CD4-positive, alpha-beta T cell treated with Interleukin-1 beta for 1 hour (primary cell): Measurements from ENCODE around the gene LMBRD2.
"Not testable (repeated sequence)": the region's sequence is repeated elsewhere in the genome, so short reads cannot be mapped to it uniquely, and the experiment has no call there.

Source experiments
- DNase-seq, 2 donors: peaks; one replicate each; pipeline ENCODE4 v3.0.0-alpha.2; 2020 to 2022

The LMBRD2 gene

GRCh38 chr5:36151434-36152323 lies at the start of gene LMBRD2, which contains the start of gene SKP2:
Gene LMBRD2 (minus strand): TSS chr5:36151887. CDS start chr5:36143349, 8,538 bp downstream.
Gene SKP2 (plus strand): TSS chr5:36152111. CDS start chr5:36152263, 152 bp downstream.
- peak; percentile 96 to 97 for DNase-seq

DNA sequence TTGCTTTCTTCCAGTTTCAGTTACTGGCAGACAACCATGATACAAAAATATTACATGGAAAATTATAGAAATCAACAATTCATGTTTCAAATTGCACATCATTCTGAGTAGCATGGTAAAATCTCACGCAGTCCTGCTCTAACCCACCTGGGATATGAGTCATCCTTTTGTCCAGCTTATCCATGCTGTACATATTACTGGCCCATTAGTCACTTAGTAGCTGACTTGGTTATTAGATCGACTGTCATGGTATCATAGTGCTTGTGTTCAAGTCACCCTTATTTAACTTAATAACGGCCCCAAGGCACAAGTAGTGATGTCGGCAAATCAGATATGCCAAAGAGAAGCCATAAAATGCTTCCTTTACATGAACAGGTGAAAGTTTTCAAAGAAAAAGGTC lies 48.8 kb upstream of the LMBRD2 start:
- DNase-seq, result no peak

DNA sequence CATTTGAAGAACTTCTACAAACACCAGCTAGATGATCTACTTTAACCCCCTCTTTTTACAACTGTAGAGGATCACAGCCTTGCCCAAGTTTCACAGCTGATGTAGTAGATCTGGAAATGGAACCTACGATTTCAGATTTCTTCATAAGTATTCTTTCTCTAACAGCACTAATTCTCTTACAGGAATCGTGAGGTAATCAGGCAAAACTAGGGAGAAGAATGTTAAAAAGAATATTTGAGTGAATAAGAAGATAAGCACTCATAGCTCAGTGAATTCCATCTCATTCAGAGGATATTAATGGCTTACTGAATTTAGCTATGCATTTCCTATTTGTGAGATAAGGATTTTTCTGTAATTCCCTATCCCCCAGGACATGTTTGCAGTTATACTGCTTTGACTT lies 47.9 kb upstream of the LMBRD2 start:
- no peak for DNase-seq

- DNase-seq, result not testable (repeated sequence)
Measured at GRCh38 chr5:36198783-36199182, 47.1 kb upstream of the LMBRD2 start.

- no peak for DNase-seq
Measured at GRCh38 chr5:36198281-36198680, 46.6 kb upstream of the LMBRD2 start.

- no peak for DNase-seq
Measured at GRCh38 chr5:36193746-36194145, 42.1 kb upstream of the LMBRD2 start.

GRCh38 chr5:36184408-36184807 lies 32.7 kb upstream of the LMBRD2 start:
- not testable (repeated sequence) for DNase-seq

DNA sequence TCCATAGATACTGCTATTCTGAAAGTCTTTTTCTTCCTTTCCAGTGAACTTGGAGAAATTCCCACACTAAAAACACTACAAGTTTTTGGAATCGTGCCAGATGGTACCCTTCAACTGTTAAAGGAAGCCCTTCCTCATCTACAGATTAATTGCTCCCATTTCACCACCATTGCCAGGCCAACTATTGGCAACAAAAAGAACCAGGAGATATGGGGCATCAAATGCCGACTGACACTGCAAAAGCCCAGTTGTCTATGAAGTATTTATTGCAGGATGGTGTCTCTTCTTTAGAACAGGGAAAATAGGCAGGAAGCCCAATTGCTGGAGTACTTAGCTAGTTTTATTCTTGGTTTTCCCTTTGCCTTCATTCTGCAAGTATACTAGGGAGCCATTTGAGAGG lies 30.1 kb upstream of the LMBRD2 start:
- DNase-seq, result no peak

GRCh38 chr5:36180556-36181350 lies 29.1 kb upstream of the LMBRD2 start:
- DNase-seq, result no peak

- no peak for DNase-seq
Measured at GRCh38 chr5:36179950-36180349, 28.3 kb upstream of the LMBRD2 start.

DNA sequence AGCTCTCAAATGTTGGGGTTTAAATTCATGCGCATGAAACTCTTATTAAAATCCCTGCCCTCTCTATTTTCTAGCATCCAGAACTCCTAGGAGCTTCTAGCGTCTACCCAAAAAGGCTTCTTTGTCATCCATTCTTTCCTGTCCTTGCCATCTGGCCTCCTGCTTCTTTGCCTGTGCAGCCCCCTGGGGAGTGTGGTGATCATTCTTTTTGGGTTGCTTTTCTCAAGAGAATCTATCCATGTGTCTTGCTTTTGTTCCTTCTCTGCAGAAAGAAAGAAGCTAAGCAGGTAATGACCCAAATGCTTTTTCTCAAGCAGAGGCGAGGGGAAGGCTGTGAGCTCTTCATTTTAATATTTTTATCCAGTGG lies 26.8 kb upstream of the LMBRD2 start:
- DNase-seq, result no peak

DNA sequence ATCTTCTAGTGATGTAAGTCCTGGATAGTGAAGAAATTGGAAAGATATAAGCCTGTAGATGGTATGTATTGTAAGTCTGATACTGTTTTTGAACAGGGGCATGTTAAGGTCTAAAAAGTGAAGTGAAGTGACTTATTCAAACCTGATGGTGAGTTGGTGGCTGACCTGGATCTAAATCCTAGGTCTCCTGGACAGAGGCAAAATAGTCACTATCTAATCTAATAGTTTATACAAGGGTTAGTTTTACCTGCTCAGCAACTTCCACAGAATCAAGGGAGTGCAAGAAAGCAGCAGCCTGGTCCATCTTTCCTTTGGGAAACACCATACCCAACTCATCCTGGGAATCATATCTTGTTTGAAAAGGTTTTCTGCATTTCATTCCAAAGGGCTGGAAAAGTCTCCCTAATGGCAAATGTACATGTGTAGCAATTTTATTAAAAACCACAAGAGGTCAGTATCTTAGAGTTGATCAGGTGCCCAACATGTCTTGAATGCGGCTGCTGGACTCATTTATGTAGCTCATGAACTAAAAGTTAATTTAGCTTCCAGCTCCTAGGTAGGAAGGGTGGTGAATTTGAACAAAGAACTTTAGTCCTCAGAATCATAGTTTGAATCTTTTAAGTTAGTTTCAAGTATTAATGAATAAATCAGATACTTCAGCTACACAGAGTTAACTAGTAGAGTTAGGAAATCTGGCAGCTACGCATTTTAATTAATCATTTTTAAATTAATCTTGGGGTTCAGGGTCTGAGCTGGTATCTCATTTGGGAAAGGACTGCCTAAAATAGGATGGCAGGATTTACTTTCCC lies 26.2 kb upstream of the LMBRD2 start:
- no peak for DNase-seq

- DNase-seq, result no peak
Measured at GRCh38 chr5:36177154-36177553, 25.5 kb upstream of the LMBRD2 start.

DNA sequence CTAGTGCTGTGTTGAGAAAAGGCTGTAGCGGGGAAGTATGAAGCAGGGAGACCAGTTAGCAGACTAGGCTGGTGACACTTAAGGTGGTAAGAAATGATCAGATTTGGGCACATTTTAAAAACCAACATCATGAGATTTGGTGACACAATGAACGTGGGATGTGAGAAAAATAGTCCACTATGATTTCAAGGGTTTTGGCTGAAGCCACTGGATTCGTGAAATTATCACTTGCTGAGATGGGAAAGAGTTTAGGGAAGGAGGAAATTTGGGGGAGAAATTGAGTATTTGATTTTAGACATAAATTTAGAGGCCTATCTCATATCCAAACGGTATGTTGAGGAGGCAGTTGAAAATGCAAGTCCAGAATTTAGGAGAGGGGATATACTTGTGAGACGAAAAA lies 23.4 kb upstream of the LMBRD2 start:
- no peak for DNase-seq

- DNase-seq, result no peak
Measured at GRCh38 chr5:36174119-36174518, 22.4 kb upstream of the LMBRD2 start.

- DNase-seq, result no peak
Measured at GRCh38 chr5:36173426-36173825, 21.7 kb upstream of the LMBRD2 start.

- DNase-seq, result no peak
Measured at GRCh38 chr5:36172599-36172998, 20.9 kb upstream of the LMBRD2 start.

DNA sequence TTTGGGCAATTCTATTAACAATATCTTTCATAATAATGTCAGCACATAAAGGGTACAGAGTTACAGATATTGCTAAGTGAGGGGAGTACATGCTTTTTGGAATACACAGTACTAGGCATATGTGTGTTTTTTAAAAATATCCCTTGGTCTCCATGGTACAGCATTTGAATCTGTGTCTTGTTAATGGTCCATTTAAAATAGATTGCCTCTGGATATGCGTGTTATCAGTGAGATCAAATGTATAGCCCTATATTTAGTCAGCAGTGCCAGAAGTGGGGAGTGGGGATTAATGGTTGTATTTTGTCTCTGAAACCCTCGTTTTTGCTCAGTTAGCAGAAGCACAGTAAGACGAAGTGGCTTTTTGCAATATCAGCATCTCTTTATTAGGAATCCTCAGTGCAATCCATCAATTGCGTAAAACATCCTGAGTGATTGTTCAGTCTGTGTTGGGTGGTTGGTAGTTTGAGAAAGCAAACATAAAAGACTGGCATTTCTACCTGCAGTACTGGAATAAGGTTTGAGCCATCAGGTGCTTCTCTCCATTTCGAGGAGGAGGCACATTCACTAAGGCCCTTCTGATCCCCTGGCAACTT lies 19.2 kb upstream of the LMBRD2 start:
- no peak for DNase-seq

GRCh38 chr5:36168737-36169136 lies 17.1 kb upstream of the LMBRD2 start:
- peak in 1 of 2 donors; percentile 12 for DNase-seq

- no peak for DNase-seq
Measured at GRCh38 chr5:36164461-36164860, 12.8 kb upstream of the LMBRD2 start.

- no peak for DNase-seq
Measured at GRCh38 chr5:36162810-36163486, 11.3 kb upstream of the LMBRD2 start.

DNA sequence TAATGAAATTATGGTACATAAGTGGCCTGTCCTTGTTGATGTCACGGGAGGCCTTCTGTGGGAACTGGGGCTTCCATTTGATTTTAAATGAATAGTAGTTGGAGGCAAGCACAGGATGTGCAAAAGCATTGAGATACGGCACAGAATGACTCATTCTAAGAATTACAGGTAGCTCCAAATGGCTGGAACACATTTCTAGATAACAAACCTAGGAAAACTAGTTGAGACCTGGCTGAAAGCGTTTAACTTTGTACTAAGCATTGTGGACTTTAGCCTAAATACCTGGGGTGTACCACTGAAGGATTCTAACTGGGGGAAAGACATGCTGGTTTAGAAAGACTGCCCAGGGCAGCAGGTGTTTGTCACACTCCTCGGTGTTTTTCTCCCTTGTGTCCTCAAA lies 9.7 kb upstream of the LMBRD2 start:
- DNase-seq, result no peak
